CD4-positive, alpha-beta T cell treated with Interleukin-4 for 1 hour (primary cell): ENCODE results near the gene VSIG2.

Experiments
- DNase-seq, 2 donors: peaks; one replicate each; pipeline ENCODE4 v3.0.0-alpha.2; 2020 to 2022

The VSIG2 gene

DNA sequence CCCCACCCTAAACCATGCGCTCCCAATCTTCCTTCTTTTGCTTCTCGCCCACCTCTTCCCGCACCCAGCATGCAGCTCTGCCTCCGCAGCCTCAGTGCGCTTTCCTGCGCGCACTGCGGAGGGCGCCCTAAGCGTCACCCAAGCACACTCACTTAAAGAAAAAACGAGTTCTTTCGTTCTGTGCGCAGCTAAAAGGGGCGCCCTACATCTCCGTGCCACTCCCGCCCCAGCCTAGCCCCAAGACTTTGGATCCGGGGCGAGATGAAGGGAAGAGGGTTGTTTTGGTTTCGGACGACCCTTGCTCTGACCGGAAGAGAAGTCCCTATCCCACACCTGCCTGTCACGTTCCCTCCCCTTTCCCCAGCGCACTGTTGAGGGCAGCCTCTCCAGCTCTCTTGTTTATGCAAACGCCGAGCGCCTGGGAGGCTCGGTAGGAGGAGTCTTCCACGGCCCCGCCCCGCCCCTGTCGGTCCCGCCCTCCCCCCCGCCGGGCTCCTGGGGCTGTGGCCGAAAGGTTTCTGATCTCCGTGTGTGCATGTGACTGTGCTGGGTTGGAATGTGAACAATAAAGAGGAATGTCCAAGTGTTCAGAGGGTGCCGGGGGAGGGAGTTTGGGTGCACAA is 5.3 kb downstream of the VSIG2 start:
- DNase-seq: peak; percentile 84 to 85

DNA sequence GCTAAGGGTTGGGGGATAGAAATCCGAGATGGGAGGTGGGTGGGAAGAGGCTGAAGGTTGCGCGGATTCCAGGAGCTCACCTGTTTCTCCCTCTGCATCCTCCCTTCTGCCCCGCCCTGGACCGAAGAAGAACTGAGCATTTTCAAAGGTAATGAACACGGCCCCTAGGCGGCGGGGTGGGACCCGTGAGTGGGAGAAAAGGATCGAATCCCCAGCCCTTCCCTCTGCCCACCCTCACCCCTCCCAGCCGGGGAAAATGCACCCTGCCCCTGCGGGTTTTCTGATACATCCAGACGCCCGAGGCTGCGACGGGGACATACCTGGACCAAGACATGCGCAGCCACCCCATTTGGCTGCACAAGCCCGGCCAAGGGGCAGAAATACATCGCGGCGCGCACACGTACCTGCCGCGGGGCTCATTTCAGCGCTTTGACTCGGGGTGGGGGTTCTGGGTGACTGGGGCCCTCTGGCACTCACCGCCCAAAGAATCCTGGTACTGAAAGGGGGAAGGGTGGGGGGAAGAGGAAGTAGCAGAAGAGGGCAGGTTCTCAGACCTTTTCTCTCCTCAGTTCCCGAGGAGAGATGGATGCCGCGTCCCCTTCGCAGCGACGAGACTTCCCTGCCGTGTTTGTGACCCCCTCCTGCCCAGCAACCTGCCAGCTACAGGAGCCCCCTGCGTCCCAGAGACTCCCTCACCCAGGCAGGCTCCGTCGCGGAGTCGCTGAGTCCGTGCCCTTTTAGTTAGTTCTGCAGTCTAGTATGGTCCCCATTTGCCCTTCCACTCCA is 6.0 kb downstream of the VSIG2 start:
- peak; percentile 26 to 37 for DNase-seq

DNA sequence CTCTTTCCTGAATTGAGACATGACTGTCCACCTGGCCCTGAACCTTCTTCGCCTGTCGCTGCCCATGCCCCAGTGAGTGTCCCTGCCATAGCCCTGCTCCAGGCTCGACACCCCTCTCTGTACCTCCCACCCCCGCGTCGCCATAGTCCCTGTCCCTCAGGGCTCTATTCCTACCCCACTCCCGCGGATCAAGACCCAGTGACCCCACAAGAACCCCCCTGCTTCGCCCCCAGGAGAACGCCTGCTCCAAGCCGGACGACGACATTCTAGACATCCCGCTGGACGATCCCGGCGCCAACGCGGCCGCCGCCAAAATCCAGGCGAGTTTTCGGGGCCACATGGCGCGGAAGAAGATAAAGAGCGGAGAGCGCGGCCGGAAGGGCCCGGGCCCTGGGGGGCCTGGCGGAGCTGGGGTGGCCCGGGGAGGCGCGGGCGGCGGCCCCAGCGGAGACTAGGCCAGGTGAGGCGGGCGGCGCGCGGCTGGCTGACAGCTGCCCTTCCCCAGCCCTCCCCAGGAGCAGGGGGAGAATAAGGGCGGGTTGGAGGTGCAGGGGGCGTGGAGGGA is 6.7 kb downstream of the VSIG2 start:
- no peak for DNase-seq

DNA sequence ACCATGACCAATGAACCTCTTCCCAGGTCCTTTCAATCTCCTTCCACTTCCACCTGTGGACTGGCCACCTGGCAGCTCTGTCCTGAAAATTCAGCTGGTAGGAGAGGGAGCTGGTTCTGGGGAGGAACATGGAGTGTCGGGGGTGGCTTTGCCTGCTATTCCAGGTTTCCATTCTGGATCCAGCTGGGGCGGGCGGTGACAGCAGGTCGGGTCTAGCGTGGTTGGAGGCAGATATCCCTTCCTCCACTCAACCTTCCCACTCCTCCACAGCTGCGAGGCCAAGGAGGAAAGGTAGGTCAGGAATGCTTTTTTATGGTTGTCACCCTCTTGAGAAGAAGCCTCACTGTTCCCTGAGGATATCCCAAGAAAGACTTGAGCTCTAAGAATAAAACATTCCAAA is 9.0 kb downstream of the VSIG2 start:
- no peak for DNase-seq

DNA sequence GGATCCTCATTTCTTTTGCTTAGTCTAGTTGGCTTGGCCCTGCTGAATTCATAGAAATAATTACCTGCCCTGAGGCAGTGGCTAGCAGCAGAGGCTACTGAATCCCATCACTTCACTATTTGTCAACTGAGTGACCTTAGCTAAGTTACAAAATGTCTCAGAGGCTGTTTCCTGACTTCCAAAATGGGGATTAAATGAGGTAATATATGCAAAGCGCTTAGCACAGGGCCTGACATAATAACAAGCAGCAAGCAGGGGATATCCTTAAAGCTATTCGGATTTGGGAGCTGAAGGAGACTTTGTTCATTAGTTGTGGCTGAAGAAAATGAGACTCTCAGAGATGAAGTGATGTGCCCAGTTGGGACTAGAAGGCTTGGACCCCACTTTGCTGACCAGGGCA is 9.5 kb downstream of the VSIG2 start:
- no peak for DNase-seq

DNA sequence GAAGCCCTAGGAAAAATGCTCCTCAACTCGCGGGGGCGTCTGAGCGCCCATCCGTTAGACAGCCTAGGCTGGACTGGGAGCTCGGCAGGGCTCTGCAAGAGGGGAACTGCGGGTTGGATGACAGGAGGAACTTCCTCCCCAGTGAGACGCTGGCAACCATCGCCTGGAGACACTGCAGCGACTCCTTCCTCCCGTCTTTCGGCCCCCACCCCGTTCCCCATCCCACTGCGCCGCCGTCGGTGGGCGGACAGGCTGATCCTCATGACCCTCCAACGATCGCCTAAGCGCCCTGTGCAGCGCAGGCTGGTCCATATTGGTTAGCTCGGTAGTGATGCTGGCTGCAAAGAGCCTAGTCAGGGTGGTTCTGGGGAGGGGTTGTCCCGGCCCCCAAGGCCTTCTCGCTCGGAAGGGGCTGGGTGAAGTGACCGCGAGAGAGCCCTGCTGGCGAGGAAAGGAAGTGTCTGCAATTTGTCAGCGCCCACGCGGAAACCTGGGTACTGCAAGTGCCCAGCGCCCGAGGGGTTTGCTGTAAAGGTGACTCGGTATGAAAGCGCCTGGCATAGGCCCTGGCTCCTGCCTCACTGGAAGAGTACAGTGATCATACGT is 11.7 kb downstream of the VSIG2 start:
- DNase-seq: peak; percentile 59 to 60

DNA sequence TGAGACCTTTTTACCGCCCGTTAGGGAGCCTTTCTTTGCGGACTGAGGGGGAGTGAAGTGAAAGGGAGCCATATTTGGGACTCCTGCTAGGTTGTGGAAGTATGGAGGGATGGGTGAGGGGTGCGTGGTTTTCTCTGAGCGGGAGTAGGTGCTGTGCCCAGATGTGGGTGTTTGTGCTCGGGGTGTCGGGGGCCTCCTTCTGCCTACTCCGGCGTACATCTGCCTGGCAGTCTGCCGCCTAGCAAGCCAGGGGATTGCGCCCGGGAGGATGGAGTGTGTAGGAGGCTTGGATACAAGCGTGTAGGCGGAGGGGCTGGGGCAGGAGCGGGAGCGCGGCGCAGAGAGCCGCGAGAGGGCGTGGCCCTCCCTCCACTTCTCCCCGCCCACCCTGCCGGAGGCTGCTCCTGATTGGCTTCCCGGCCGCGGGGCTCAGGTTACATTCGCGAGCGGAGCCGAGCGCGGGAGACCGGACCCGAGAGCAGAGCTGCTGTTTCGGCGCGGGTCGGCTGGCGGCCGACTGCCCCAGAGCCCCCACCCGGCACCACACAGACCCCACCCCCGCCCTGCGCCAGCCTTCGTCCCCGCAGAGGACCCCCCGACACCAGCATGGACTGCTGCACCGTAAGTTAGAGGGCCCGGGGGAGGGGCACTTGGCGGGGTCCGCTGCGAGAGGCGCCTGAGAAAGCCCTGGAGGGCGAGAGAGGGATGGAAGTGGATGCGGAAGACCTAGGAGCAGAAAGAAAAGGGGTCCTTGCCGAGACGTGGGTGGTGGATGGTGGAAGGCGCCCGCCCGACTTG is 12.4 kb downstream of the VSIG2 start, which contains the start of gene NRGN:
Gene NRGN (plus strand): TSS at position 464 of the 798 bp plus-strand sequence. CDS start 143 bp downstream, at position 607.
- DNase-seq: peak; percentile 83 to 85

DNA sequence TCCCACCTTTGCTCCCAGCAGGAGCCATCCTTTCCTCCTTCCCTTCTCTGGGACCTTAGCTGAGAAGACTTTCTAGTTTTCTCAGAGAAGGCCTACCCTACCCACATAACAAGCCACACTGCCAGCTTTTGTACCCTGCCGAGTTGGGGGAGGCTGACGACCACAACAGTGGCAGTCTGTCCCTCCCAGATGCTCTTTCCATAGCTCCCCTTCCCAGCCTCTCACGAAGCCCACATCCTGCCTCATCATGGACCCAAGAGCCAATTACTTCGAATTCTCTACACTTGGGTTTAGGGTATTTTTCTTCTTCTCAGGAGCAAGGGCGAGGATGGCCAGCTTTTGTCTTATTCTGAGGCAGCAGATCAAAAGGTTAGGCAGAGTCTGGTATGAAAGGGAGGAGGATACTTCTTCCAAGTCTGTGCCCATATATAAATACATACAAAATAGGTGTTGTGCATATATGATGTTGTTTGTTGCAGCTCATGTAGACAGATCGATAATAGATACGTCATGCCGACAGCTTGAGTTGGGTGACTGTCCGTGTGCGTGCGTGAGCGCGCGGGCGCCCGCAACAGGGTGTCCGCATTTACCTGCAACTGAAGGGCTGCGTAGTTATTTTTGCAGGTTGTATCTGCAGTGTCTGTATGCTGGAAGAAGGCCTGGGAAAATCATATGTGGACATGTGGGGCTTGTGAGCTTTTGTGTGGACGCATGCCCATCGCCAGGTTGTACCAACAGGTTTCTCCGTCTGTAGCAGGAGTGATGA is 13.2 kb downstream of the VSIG2 start:
- no peak for DNase-seq

DNA sequence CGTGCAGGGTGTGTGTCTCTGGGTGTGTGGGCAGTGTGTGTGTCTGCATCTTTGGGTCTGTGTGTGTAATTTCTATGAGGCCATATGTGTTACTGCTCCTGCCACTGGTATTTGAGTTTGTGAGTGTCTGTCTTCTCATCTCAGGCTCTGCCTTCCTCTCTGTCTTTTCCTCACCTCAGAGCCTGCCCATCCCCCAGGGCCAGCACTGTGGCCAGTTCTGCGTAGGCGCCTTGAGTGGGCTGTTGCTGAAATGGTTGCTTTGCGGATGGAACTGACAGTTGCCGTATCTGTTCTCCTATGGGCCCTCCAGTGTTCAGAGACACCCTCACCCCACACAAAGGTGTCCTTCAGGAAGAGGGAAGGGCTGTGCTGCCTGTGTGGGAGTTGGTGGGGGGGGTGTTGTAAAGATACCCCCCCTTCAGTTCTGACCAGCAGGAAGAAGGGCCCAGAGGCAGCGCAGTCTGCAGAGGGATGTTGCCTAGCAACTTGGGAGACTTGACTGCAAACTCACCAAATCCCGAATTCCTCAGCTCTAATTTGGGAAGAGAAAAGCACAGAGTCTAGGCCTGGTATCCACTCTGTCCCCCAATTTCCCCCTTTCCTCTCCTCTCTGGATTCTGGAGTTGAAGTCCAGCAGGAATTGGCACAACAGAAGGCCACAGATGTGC is 14.3 kb downstream of the VSIG2 start:
- DNase-seq: no peak

DNA sequence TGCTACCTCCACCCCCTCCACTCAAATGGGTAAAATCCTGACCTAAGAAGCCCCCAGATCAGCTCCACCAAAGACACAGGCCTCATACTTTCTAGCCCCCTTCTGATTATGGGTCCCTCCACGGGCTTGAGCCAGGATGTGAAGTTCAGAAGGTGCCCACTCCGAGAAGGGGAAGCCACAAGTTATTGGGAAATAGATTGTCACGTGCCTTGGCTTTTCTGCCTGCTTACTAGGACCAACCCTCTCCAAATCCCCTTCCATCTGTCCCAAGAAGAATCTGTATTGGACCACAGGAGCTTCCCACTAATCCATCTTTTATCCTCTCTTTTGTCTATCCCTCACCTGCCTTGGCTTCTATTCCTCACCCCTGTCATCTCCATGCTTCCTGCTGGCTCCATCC is 15.3 kb downstream of the VSIG2 start:
- no peak for DNase-seq

DNA sequence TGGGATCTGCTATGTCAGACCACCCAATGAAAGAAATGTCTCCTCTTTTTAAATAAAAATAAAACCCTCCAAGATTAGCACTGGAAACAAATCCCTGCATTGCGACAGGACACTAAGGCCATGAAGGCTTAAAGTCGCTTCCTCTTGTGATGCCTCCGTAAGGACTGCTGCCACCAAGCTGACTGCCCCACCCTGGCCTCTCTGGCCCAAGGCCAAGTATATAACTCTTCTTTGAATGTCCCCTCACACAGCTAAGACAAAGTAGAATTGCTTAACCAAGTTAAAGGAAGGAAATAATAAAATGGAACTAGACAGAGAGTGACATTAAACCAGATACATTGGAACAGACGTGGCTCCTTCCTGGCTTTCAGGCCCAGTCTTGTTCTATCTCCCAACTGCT is 19.8 kb downstream of the VSIG2 start:
- peak in 1 of 2 donors; percentile 56 for DNase-seq

DNA sequence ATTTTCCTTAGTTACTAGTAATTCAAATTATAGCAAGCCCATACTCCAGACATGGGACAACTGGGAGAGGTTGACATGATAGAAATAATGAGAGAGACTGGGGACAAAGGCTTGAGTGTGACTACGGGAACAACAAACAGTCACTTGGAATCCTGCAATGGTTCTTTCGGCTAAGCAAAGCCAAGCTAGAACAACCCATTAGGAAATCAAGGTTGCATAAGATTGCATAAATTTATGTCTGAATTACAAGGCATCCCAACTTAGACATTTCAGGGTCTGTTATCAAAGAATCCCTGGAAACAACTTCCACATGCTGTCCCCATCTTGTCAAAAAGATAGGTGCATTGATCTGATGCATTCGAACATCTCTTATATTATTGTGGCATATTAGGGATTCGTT is 22.5 kb downstream of the VSIG2 start:
- no peak for DNase-seq

DNA sequence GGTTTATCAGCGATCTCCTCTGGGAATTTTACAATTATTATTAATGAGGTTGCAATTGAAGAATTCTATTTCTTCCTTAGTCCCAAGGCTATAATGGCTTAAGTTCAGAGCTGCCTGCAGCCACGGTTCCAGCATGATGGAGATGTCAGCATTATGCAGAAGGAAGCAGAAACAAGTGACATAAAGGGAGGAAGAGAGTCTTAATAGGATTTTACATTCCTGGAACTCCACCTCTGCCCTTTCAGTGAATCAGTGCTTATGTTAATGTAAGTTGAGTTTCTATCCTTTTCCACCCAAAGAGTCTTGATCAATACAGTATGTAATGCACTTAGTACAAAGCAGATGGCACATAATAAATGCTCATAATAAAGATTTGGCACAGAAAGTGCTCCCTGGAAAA is 23.9 kb downstream of the VSIG2 start:
- no peak for DNase-seq

DNA sequence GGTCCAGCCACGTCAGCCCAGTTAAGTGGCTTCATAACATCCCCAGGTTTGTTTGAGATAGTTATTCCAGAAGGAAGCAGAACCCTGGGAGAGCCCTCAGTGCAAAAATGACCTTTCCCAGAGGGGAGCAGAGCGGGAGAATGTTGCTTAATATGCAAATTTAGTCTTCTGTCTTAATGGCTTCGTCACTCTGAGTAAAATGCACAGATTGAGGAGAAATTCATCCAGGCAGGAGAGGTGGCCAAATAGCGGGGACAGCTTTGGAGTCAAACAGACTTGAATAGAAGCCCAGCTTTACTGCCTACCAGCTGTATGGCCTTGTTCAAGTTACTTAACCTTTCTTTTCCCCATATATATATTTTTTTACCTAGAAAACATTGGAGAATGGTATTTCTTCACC is 24.6 kb downstream of the VSIG2 start:
- DNase-seq: no peak

DNA sequence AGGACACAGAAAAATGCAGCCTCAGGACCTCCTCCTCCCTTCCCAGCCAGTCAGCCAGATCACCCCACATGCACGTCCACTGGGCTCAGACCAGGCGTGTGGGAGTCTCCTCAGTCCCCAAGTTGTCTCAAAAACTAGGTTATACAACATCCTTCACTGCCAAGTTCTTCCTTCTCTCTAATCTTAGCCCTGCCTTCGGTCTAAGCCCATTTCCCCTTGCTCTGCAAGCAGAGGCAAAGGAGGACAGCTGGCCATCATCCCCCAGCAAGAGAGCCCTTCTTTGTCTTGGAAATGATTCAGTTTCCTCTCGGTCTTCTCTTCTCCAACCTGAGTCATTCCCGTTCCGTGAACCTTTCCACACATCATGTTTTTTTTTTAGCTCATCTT is 26.3 kb downstream of the VSIG2 start:
- no peak for DNase-seq

DNA sequence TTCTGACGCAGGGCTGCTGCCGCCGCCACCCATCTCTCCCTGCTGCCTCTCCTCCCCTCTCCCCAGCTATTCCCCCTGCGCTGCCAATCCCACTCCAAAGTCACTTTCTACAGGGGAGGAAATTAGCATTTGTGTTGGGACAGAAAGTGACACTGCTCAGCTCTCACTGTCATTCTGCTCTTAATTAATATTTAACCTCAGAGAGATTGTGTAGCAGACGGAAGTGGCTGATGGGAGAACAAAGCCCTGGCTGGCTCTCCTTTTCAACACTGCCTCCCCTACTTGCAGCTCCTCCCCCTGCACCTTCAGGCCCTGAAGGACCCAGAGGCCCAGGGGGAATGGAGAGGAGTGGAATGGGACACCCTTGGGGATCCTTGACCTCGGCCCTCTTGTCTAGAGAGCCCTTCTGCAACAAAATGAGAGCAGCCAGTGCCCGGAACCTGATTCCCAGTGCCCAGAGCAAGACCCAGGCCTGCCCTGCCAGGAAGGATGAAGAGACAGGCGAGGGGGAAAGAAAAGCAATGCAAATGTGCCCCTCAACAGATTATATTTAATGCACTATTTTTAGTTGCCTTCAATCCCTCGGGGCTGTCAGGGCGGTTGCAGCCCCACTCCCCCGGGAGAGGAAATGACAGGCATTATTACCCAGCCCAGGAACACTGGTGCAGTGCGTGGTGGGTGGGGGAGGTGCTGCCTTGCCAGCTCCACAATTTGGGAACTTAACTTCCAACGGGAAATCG is 26.9 kb downstream of the VSIG2 start:
- DNase-seq: no peak

DNA sequence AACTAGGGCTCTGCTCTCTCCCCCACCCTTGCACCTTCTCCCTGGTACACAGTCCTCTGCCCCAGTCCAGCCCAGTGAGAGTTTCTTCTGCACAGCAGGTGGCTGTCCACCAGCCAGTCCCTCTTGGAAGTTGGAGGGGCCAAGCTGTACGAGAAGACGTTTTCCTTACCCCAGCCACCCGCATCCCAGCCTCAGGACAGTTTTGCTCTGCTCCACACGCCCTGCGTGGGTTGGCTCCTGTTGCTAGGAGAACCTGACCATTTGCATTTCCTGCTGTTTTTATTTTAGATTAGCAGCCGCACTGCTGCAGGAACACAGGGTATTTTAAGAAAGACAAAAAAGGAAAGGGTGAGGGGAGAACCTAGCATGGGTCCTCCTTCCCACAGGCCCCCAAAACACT is 29.9 kb downstream of the VSIG2 start:
- no peak for DNase-seq

DNA sequence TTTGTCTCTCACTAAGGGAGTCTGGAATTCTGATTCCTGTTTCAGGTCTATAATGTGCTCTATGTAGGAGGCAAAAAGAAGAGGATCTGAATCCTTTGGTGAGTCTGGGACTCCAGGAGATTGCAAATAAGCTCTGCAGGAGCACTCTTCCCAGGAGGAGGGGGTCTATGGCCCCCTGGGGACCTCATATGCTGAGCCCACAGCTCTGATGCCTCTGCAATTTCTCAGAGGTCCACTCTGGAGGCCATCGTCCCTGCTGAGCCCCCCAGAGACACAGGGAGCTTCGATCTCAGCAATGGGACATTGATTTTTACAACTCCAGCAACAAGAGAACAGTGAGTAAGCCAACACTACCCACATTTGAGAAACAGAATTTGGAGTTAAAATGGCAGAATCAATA is 32.5 kb downstream of the VSIG2 start:
- no peak for DNase-seq

DNA sequence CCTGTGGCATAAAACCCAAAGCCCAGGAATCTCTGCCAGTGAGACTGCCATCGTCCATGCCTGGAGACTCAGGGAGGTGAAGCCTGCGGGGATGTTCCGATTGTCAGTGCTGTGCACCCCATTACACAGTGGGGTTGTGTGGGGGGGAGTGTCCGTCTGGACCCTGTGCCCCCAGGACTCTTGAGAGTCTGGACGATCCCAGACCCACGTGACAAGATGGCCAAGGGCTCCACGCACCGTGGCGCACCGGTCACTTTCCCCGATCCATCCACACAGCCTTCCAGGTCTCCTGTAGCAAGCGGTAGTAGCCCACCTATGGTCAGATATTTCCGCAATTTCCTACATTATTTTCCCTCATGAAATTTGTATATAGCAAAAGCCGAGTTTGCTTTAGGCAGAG is 33.3 kb downstream of the VSIG2 start:
- DNase-seq: no peak

DNA sequence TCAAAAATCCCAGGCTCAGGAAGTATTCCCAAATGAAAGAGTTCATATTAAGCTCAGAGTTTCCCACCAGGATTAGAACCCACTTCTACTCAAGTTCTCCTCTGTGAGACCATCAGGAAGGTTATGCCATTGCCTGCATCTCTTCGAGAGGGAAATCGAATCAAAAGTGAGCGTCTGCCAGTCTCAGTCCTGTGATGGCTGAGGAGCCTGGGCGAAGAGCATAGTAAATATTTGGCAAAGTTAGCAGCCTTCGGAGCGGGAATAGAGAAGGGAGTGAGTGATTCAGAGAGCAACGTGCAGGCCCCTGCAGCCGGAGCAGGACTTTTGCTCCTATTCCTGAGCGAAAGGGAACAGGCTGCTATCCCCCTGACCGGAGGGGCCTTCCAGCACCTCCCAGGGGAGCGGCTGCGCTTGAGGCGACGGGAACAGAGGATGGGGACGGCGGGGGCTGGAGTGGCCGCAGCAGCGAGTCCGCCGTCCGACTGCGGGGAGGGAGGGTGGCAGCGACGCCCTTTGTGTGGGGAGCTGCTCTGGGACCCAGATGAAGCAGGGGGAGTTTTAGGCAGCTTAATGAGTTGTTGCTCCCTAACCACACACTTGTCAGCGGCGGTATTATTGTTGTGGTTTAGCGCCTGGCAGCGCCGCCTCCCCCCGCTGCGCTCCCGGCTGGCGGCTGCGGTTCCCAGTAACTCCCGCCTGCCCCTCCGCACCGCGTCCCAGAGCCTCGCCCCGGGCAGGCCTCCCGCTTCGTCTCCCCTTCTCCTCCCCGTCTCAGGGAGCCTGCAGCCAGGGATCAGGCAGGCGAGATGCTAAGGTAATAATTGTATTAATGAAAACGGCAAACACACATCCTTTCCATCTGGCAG is 34.0 kb downstream of the VSIG2 start:
- DNase-seq: peak; percentile 30 to 42
